PFSK-1 (cell line): ENCODE measurements around the gene LIPT2.

Experiments
- POLR2AphosphoS5 ChIP-seq: IDR thresholded peaks from 2 replicates; pipeline ENCODE4 v1.6.1; 2012; ENCODE audit warnings: low read depth, mild to moderate bottlenecking, control low read depth, low read length, moderate library complexity
- SIN3A ChIP-seq: IDR thresholded peaks from 2 replicates; pipeline ENCODE4 v1.6.1; 2012; ENCODE audit warnings: mild to moderate bottlenecking, low read length, moderate library complexity, borderline replicate concordance; ENCODE audit not compliant: insufficient read depth

DNA sequence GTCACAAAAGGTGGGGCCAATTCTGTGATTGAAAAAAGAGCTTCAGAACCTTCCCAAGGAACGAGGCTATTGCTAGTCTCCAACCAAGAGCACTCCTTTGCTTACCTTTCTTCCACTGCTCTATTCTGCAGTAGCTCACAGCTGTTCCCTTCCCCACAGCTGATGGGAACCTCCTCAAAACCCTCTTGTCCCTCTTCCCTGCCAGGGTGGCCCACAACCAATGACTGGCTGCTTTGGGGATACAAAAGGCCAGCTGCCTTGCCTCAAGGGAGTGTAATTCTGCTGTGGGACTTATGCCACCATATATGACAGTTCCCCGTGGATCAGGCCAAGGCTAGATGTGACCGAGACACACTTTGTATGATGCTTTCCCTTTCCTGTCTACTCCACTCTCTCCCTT lies 41.2 kb downstream of the LIPT2 start:
- no peak for TF ChIP-seq POLR2AphosphoS5
- TF ChIP-seq SIN3A = no peak
